Kidney (tissue), 14 donors: Measurements from ENCODE around the gene KIAA1549. TPM values are rescaled to one million over a fixed set of nuclear protein-coding genes. Genes with fewer than 3 reads are reported as not detected.

ENCODE experiments used
- DNase-seq, 5 donors: peaks; one replicate each; pipeline ENCODE4 v3.0.0-alpha.2; 2013 to 2020
- FAIRE-seq: peaks from 2 replicates; lab custom pipeline; 2012; peaks lifted over from hg19 to GRCh38; lab: Jason Lieb, UNC
- H3K27ac ChIP-seq, 2 donors: one replicate each; pipeline ENCODE4 v1.7.0; 2013; ENCODE audit warnings: low read depth in 2 of 2, low read length in 2 of 2, inconsistent platforms in 1 of 2
- H3K27me3 ChIP-seq: one replicate; pipeline ENCODE4 v1.7.1; 2013; ENCODE audit warnings: low read length, inconsistent platforms; ENCODE audit not compliant: control insufficient read depth, insufficient read depth
- H3K36me3 ChIP-seq, 3 donors: one replicate each; pipeline versions ENCODE4 v1.7.0 to v1.7.1; 2013; ENCODE audit warnings: low read length in 3 of 3, control low read depth in 1 of 3, inconsistent platforms in 1 of 3; ENCODE audit not compliant: insufficient read depth in 3 of 3, control insufficient read depth in 2 of 3
- H3K4me1 ChIP-seq, 3 donors: one replicate each; pipeline versions ENCODE4 v1.7.0 to v1.7.1; 2013; ENCODE audit warnings: low read length in 3 of 3, inconsistent platforms in 1 of 3, low read depth in 1 of 3; ENCODE audit not compliant: control insufficient read depth in 2 of 3, insufficient read depth in 2 of 3
- H3K4me3 ChIP-seq, 3 donors: one replicate each; pipeline versions ENCODE4 v1.7.0 to v1.8.1; 2013; ENCODE audit warnings: low read length in 3 of 3, control low read depth in 1 of 3, inconsistent platforms in 1 of 3
- H3K9ac ChIP-seq, 3 donors: one replicate each; pipeline versions ENCODE4 v1.7.0 to v1.7.1; 2013; ENCODE audit warnings: low read length in 3 of 3, control low read depth in 1 of 3, inconsistent platforms in 1 of 3
- H3K9me3 ChIP-seq, 3 donors: one replicate each; pipeline versions ENCODE4 v1.7.0 to v1.7.1; 2013; ENCODE audit warnings: low read length in 3 of 3, control low read depth in 1 of 3, inconsistent platforms in 1 of 3; ENCODE audit not compliant: control insufficient read depth in 2 of 3, insufficient read depth in 1 of 3
- CTCF ChIP-seq: IDR thresholded peaks from 3 replicates; pipeline ENCODE4 v1.5.1; 2012; ENCODE audit warnings: mild to moderate bottlenecking, moderate library complexity, borderline replicate concordance; ENCODE audit not compliant: insufficient read depth; ENCODE audit errors: extremely low read depth
- intact Hi-C: fragments of 100-400 bp; cut with DNase I; formaldehyde crosslinking; loops from one replicate; pipeline ENCODE4 v1.11.1; 2022
- polyA plus RNA-seq: library from polyadenylated mRNA; stranded (reverse); fragments of 350-450 nt; fragmentation: Illumina TruSeq; extraction: RNeasy Lipid Tissue Mini Kit (QIAGEN cat#74804); gene quantifications from one replicate; pipeline ENCODE4 v1.2.3, GENCODE V29; 2014; ENCODE audit warnings: low read depth, low replicate concordance; ENCODE audit not compliant: insufficient read depth
- total RNA-seq: library from RNA; stranded (reverse); fragmentation: NEBNext Ultra II Directional; extraction: Animal tissue kit (Norgen Biotek cat#: 25700); gene quantifications from one replicate; pipeline ENCODE4 v1.2.1, GENCODE V29; 2021
- donor health status: control.
- donor health status: control.
- donor health status: control.
- donor health status: control.
- donor health status: control.
- donor health status: DM: yes; HTN: yes; CAD: no.
- donor health status: Normal renal cell carcinoma (clear cell type).

The KIAA1549 gene
- total and polyA plus RNA-seq, 2 donors from 2014 or later, result 1.8 to 10.1 TPM

- Histone ChIP-seq H3K4me3 (no peak overlapping the region), H3K27me3 (no peaks in the 10 kb centered on the region), H3K4me1 (no peaks in the 10 kb centered on the region), H3K36me3 (no peaks in the 10 kb centered on the region), H3K9me3 (peaks cover 0 to 4% (median 0%) of the 10 kb centered on the region in 3 donors), H3K9ac (no peak overlapping the region), H3K27ac (no peak overlapping the region)
- no peak for TF ChIP-seq CTCF
- no peak for FAIRE-seq
- intact Hi-C loops, result no loop called here
- DNase-seq, result no peak
These were observed 159.3 kb downstream of the KIAA1549 start for GRCh38 chr7:138821912-138822311.

DNA sequence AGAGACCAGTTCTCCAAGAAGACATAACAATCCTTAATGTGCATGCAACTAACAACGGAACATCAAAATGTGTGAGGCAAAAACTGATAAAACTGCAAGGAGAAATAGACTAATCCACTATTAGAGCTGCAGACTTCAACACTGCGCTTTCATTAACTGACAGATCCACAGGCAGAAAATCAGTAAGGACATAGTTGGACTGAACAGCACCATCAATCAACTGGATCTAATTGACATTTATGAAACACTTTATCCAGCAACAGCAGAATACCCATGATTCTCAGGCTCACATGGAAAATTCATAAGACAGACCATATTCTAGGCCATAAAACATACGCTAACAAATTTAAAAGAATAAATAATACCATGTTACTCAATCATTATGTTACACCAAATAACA is 161.6 kb downstream of the KIAA1549 start:
- DNase-seq, result no peak

GRCh38 chr7:138816650-138817049 is 164.5 kb downstream of the KIAA1549 start:
- H3K4me1 ChIP-seq, result no peaks in the 10 kb centered on the region
- intact Hi-C loops, result no loop called here
- TF ChIP-seq CTCF, result no peak

More for the DNA sequence above, 161.6 kb downstream of the KIAA1549 start:
- Histone ChIP-seq H3K36me3 (no peaks in the 10 kb centered on the region), H3K4me3 (no peak overlapping the region), H3K27ac (no peak overlapping the region), H3K27me3 (no peaks in the 10 kb centered on the region), H3K9me3 (no peaks in the 10 kb centered on the region), H3K9ac (no peak overlapping the region), H3K4me1 (no peaks in the 10 kb centered on the region)
- no peak for TF ChIP-seq CTCF
- FAIRE-seq, result no peak
- intact Hi-C loops, result no loop called here

DNA sequence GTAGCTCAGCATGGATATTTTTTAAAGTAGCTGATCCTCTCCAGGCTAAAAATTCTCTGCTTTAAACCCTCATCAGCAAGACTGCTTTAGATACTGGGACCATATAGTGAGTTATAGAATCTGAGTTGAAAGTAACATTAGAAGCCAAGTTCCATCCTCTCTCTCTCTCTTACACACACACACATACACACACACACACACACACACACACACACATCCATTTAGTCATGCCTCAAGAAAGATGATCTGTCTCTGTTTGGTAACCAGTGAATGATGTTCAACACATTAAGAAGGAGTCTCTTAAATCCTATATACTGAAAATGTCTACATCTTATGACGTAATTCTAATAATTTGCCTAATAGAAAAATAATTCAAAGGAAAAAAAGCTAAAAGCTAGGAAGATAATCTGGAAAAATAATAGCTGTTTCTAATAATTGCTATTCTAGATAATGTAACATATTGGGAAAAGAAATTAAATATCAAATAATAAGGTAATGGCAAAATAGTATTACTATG is 166.3 kb downstream of the KIAA1549 start:
- no peaks in the 10 kb centered on the region for H3K4me1 ChIP-seq
- no peaks in the 10 kb centered on the region for H3K27me3 ChIP-seq
- TF ChIP-seq CTCF, result no peak
- FAIRE-seq, result peak; percentile 74
- DNase-seq, result no peak
- H3K9ac ChIP-seq, result no peak overlapping the region
- intact Hi-C loops, result no loop called here
- no peaks in the 10 kb centered on the region for H3K9me3 ChIP-seq
- H3K27ac ChIP-seq, result no peak overlapping the region
- no peak overlapping the region for H3K4me3 ChIP-seq
- H3K36me3 ChIP-seq, result no peaks in the 10 kb centered on the region

More at GRCh38 chr7:138816650-138817049, 164.5 kb downstream of the KIAA1549 start:
- FAIRE-seq (no peak), DNase-seq (no peak)
- H3K9me3 ChIP-seq, result no peaks in the 10 kb centered on the region
- H3K27me3 ChIP-seq, result no peaks in the 10 kb centered on the region
- no peak overlapping the region for H3K4me3 ChIP-seq
- H3K9ac ChIP-seq, result no peak overlapping the region
- no peaks in the 10 kb centered on the region for H3K36me3 ChIP-seq
- H3K27ac ChIP-seq, result no peak overlapping the region
